Measurements from ENCODE around the gene R3HDM2. TPM values are rescaled to one million over a fixed set of nuclear protein-coding genes. Genes with fewer than 3 reads are reported as not detected.

R3HDM2 gene
- total and polyA plus RNA-seq, 2 of the 13 experiments (the other 11 are each of a cell fraction or from before 2014, with no cell fraction given) = 11.1 to 23.5 TPM

DNA sequence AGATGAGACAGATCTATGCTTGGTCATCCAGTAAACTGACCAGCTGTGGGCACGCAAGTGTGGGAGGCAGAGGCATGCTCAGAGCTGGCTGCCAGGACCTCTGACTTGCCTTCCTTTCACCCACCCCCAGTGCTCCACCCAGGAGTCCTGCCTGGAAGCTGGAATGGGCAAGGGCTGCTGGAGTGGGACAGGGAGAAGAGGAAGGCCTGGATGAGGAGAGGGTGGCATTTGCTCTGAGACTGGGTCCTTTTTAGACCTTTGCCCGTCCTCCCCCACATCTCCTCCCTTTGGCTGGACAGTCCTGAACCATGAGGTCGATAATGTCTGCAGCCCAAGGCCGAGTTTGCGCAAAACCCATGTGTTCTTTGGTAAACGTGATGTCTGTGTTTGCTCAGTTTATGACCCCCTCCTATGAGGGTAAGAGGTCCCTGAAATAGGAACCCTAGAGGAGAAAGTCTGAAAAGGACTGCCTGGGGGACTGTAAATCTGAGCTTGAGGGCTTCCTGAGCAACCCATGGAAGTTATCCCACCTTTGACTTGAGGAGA is 20.5 kb upstream of the R3HDM2 start:
- Histone ChIP-seq H3K36me3 (replicated peaks in 1 of 2; ENCODE audit: control insufficient read depth in 1 of 2, insufficient read depth in 2 of 2, low read length in 2 of 2) (no peaks in the 10 kb centered on the region), H3K4me1 (ENCODE audit: insufficient read depth, low read length) (peaks cover 64% of the 10 kb centered on the region), H2AFZ (ENCODE audit: low read length) (no peak overlapping the region), H4K20me1 (ENCODE audit: insufficient read depth, low read length) (no peaks in the 10 kb centered on the region), H3K9ac (ENCODE audit: insufficient read depth, low read depth, low read length) (peak overlapping the region; percentile 39), H3K27ac (ENCODE audit: extremely low read length, insufficient read depth, low read length) (peak overlapping the region; percentile 58), H3K4me2 (ENCODE audit: low read depth, low read length) (peak overlapping the region; percentile 80), H3K9me3 (ENCODE audit: low read length) (no peaks in the 10 kb centered on the region), H3K79me2 (ENCODE audit: insufficient read depth, low read length) (peaks cover 10% of the 10 kb centered on the region), H3K4me3 (replicated peaks in 1 of 3; ENCODE audit: insufficient read depth in 1 of 3, low read depth in 2 of 3, low read length in 3 of 3) (peak overlapping the region in 2 of 3 experiments; percentile 17 to 58; a peak in 2 of 6 replicates), H3K27me3 (ENCODE audit: control insufficient read depth in 1 of 2, insufficient read depth in 2 of 2, low read length in 2 of 2) (no peaks in the 10 kb centered on the region; a peak in 1 of 5 replicates)
- WGBS (ENCODE audit: low lambda C conversion rate) = 3% methylated on average over 6 of the region's 6 CpGs
- DNase-seq (ENCODE audit: low spot score) = peak; percentile 94
- ChIA-PET CTCF (ENCODE audit: low intra/inter-chr PET ratio, low total read pairs) (interaction anchor here (6.1 kb wide), 1 partner anchor 144 kb away, joined by 66 read pairs; no protein-coding TSS in a partner anchor), POLR2A (interaction anchor here (1.0 to 6.4 kb wide), 6 partner anchors 14 to 144 kb away, joined by 3 to 99 read pairs (median 13); partner anchors contain the start of genes INHBC and R3HDM2)
- peak; percentile 99 for FAIRE-seq
- peak; percentile 47 for ATAC-seq
- intact Hi-C loops (cut with micrococcal nuclease; ENCODE audit: unreplicated experiment) (loop anchor here (5.0 to 10.0 kb wide), 2 partner anchors 189 to 697 kb away; partner anchors contain the start of gene PRIM1), in situ Hi-C loops (cut with HindIII; ENCODE audit: extremely low pct_ligation_motif_present, low pct_unique_long_range_greater_than_20kb) (loop anchor here (5.0 kb wide), 1 partner anchor 144 kb away; no protein-coding TSS in a partner anchor)
- no TSS peak for BruUV-seq (replicated peaks)
- TF ChIP-seq, protein P1, sequence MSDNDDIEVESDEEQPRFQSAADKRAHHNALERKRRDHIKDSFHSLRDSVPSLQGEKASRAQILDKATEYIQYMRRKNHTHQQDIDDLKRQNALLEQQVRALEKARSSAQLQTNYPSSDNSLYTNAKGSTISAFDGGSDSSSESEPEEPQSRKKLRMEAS (IDR thresholded peaks at IDR 0.05) = no peak
- TF ChIP-seq, protein P2, sequence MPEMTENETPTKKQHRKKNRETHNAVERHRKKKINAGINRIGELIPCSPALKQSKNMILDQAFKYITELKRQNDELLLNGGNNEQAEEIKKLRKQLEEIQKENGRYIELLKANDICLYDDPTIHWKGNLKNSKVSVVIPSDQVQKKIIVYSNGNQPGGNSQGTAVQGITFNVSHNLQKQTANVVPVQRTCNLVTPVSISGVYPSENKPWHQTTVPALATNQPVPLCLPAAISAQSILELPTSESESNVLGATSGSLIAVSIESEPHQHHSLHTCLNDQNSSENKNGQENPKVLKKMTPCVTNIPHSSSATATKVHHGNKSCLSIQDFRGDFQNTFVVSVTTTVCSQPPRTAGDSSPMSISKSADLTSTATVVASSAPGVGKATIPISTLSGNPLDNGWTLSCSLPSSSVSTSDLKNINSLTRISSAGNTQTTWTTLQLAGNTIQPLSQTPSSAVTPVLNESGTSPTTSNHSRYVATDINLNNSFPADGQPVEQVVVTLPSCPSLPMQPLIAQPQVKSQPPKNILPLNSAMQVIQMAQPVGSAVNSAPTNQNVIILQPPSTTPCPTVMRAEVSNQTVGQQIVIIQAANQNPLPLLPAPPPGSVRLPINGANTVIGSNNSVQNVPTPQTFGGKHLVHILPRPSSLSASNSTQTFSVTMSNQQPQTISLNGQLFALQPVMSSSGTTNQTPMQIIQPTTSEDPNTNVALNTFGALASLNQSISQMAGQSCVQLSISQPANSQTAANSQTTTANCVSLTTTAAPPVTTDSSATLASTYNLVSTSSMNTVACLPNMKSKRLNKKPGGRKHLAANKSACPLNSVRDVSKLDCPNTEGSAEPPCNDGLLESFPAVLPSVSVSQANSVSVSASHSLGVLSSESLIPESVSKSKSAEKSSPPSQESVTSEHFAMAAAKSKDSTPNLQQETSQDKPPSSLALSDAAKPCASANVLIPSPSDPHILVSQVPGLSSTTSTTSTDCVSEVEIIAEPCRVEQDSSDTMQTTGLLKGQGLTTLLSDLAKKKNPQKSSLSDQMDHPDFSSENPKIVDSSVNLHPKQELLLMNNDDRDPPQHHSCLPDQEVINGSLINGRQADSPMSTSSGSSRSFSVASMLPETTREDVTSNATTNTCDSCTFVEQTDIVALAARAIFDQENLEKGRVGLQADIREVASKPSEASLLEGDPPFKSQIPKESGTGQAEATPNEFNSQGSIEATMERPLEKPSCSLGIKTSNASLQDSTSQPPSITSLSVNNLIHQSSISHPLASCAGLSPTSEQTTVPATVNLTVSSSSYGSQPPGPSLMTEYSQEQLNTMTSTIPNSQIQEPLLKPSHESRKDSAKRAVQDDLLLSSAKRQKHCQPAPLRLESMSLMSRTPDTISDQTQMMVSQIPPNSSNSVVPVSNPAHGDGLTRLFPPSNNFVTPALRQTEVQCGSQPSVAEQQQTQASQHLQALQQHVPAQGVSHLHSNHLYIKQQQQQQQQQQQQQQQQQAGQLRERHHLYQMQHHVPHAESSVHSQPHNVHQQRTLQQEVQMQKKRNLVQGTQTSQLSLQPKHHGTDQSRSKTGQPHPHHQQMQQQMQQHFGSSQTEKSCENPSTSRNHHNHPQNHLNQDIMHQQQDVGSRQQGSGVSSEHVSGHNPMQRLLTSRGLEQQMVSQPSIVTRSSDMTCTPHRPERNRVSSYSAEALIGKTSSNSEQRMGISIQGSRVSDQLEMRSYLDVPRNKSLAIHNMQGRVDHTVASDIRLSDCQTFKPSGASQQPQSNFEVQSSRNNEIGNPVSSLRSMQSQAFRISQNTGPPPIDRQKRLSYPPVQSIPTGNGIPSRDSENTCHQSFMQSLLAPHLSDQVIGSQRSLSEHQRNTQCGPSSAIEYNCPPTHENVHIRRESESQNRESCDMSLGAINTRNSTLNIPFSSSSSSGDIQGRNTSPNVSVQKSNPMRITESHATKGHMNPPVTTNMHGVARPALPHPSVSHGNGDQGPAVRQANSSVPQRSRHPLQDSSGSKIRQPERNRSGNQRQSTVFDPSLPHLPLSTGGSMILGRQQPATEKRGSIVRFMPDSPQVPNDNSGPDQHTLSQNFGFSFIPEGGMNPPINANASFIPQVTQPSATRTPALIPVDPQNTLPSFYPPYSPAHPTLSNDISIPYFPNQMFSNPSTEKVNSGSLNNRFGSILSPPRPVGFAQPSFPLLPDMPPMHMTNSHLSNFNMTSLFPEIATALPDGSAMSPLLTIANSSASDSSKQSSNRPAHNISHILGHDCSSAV (CRISPR knock-in tag; IDR thresholded peaks at IDR 0.05; ENCODE audit: borderline replicate concordance) = 0 out of 2 replicates have a peak, but pooled peaks have one; percentile 42
- TF ChIP-seq SAFB2 (CRISPR knock-in tag; IDR thresholded peaks at IDR 0.05; ENCODE audit: borderline replicate concordance, low read depth) (no peak), CBX2 (IDR thresholded peaks at IDR 0.05; ENCODE audit: low read depth, low read length) (no peak), CBX2 (CRISPR knock-in tag; IDR thresholded peaks at IDR 0.05; ENCODE audit: low read depth) (no peak), IRF2 (CRISPR knock-in tag; IDR thresholded peaks at IDR 0.05) (peak; percentile 96), TBX3 (IDR thresholded peaks at IDR 0.05; ENCODE audit: borderline replicate concordance) (no peak; the same call in 1 of the 2 replicates), ZNF225 (CRISPR knock-in tag; IDR thresholded peaks at IDR 0.05) (peak; percentile 82; the same call in 1 of the 2 replicates), ZNF589 (CRISPR knock-in tag; conservative IDR thresholded peaks at IDR 0.05) (no peak; the same call in 1 of the 2 replicates), NFKBIZ (CRISPR knock-in tag; IDR thresholded peaks at IDR 0.05) (peak; percentile 98), FOSL1 (CRISPR knock-in tag; IDR thresholded peaks at IDR 0.05; ENCODE audit: borderline replicate concordance) (no peak), ZNF432 (CRISPR knock-in tag; IDR thresholded peaks at IDR 0.05; ENCODE audit: borderline replicate concordance) (no peak), ZNF333 (CRISPR knock-in tag; IDR thresholded peaks at IDR 0.05; ENCODE audit: borderline replicate concordance) (no peak), PLRG1 (conservative IDR thresholded peaks at IDR 0.05) (no peak)
- TF ChIP-seq, protein P3, sequence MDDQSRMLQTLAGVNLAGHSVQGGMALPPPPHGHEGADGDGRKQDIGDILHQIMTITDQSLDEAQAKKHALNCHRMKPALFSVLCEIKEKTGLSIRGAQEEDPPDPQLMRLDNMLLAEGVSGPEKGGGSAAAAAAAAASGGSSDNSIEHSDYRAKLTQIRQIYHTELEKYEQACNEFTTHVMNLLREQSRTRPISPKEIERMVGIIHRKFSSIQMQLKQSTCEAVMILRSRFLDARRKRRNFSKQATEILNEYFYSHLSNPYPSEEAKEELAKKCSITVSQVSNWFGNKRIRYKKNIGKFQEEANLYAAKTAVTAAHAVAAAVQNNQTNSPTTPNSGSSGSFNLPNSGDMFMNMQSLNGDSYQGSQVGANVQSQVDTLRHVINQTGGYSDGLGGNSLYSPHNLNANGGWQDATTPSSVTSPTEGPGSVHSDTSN (CRISPR knock-in tag; IDR thresholded peaks at IDR 0.05; ENCODE audit: borderline replicate concordance) = no peak
